Suprapubic skin (tissue), 4 donors: ENCODE measurements around the gene RNF150.

Experiments used
- EP300 ChIP-seq: sonication (generic); formaldehyde crosslinking; IDR thresholded peaks from one replicate; pipeline ENCODE4 v1.6.1; 2017; ENCODE audit warnings: antibody characterized with exemption
- POLR2A ChIP-seq, 2 donors: fragments of 450-650 bp; IDR thresholded peaks; one replicate each; pipeline ENCODE4 v1.6.1; 2017; ENCODE audit warnings: antibody characterized with exemption in 2 of 2, mild to moderate bottlenecking in 2 of 2, moderate library complexity in 2 of 2
- POLR2AphosphoS5 ChIP-seq, 3 donors: sonication (generic); formaldehyde crosslinking; IDR thresholded peaks; one replicate each; pipeline ENCODE4 v1.6.1; 2017; ENCODE audit warnings: antibody characterized with exemption in 3 of 3
- TF ChIP-seq, protein P1 (sequence below), 2 donors: fragments of 200-600 bp in 1 of 2; fragments of 450-650 bp in 1 of 2; sonication (generic) in 1 of 2; IDR thresholded peaks; one replicate each; pipeline ENCODE4 v1.5.1; 2016 to 2019; ENCODE audit warnings: antibody characterized with exemption in 2 of 2, mild to moderate bottlenecking in 1 of 2, moderate library complexity in 1 of 2

DNA sequence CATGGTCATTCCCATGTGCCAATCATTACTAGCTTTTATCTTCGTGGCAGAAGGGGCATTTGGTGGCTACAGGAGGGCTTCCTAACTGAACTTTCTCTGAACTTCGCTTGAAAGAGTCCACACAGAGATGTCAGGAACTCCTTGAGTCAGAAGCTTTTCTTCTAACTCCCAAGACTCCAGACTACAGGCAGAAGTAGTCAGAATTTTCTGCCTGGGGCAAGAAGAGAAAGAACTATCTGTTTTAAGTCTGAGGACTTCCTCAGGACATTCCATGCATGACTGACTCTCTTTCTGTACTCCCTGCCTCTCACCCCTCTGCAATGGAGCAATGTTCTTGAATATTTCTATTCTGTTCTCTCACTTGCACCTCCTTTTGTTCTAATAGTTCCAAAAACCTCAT, 206.6 kb downstream of the RNF150 start:
- TF ChIP-seq, protein P1, sequence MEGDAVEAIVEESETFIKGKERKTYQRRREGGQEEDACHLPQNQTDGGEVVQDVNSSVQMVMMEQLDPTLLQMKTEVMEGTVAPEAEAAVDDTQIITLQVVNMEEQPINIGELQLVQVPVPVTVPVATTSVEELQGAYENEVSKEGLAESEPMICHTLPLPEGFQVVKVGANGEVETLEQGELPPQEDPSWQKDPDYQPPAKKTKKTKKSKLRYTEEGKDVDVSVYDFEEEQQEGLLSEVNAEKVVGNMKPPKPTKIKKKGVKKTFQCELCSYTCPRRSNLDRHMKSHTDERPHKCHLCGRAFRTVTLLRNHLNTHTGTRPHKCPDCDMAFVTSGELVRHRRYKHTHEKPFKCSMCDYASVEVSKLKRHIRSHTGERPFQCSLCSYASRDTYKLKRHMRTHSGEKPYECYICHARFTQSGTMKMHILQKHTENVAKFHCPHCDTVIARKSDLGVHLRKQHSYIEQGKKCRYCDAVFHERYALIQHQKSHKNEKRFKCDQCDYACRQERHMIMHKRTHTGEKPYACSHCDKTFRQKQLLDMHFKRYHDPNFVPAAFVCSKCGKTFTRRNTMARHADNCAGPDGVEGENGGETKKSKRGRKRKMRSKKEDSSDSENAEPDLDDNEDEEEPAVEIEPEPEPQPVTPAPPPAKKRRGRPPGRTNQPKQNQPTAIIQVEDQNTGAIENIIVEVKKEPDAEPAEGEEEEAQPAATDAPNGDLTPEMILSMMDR (IDR thresholded peaks at IDR 0.05) = no peak
- no peak for TF ChIP-seq POLR2A (IDR thresholded peaks at IDR 0.05)
- TF ChIP-seq EP300 = no peak
- no peak for TF ChIP-seq POLR2AphosphoS5 (IDR thresholded peaks at IDR 0.05)
